Trophoblast cell (in vitro differentiated cells and primary cell): ENCODE measurements around the gene FSCN2.

Source experiments
- DNase-seq, 2 donors: peaks; one replicate each; pipeline ENCODE4 v3.0.0-alpha.2; 2016
- H2AFZ ChIP-seq: 2 replicates; pipeline ENCODE4 v1.6.1; 2013; ENCODE audit warnings: low read length, moderate library complexity, mild to moderate bottlenecking; ENCODE audit not compliant: insufficient read depth, poor library complexity
- H2AK5ac ChIP-seq: 2 replicates; pipeline ENCODE4 v1.6.1; 2013; ENCODE audit warnings: mild to moderate bottlenecking, low read length
- H2BK120ac ChIP-seq: 2 replicates; pipeline ENCODE4 v1.6.1; 2013; ENCODE audit warnings: low read length, mild to moderate bottlenecking, moderate library complexity; ENCODE audit not compliant: insufficient read depth, poor library complexity
- H2BK12ac ChIP-seq: 2 replicates; pipeline ENCODE4 v1.6.1; 2013; ENCODE audit warnings: mild to moderate bottlenecking, low read length, moderate library complexity
- H2BK5ac ChIP-seq: 2 replicates; pipeline ENCODE4 v1.6.1; 2013; ENCODE audit warnings: low read length, low read depth, moderate library complexity, mild to moderate bottlenecking; ENCODE audit not compliant: poor library complexity
- H3K14ac ChIP-seq: 2 replicates; pipeline ENCODE4 v1.6.1; 2013; ENCODE audit warnings: mild to moderate bottlenecking, low read length
- H3K18ac ChIP-seq: 2 replicates; pipeline ENCODE4 v1.6.1; 2013; ENCODE audit warnings: mild to moderate bottlenecking, low read length
- H3K23ac ChIP-seq: 2 replicates; pipeline ENCODE4 v1.6.1; 2013; ENCODE audit warnings: low read length
- H3K27ac ChIP-seq: 2 replicates; pipeline ENCODE4 v1.5.1; 2013; ENCODE audit warnings: low read depth, mild to moderate bottlenecking, inconsistent platforms, low read length, moderate library complexity
- H3K27me3 ChIP-seq: 2 replicates; pipeline ENCODE4 v1.6.1; 2013; ENCODE audit warnings: inconsistent platforms, mild to moderate bottlenecking, low read length, moderate library complexity; ENCODE audit not compliant: insufficient read depth
- H3K36me3 ChIP-seq, 2 experiments: 1 replicate in 1 of 2; 2 replicates in 1 of 2; pipeline ENCODE4 v1.6.1; 2013; ENCODE audit warnings: low read length in 2 of 2, mild to moderate bottlenecking in 2 of 2, moderate library complexity in 1 of 2; ENCODE audit not compliant: insufficient read depth in 2 of 2, control insufficient read depth in 1 of 2
- H3K4ac ChIP-seq: 2 replicates; pipeline ENCODE4 v1.6.1; 2013; ENCODE audit warnings: low read depth, mild to moderate bottlenecking, low read length, moderate library complexity
- H3K4me1 ChIP-seq, 2 experiments: 1 replicate in 1 of 2; 2 replicates in 1 of 2; pipeline ENCODE4 v1.6.1; 2013; ENCODE audit warnings: low read length in 2 of 2, mild to moderate bottlenecking in 2 of 2, moderate library complexity in 1 of 2; ENCODE audit not compliant: insufficient read depth in 2 of 2, control insufficient read depth in 1 of 2
- H3K4me2 ChIP-seq: 2 replicates; pipeline ENCODE4 v1.6.1; 2013; ENCODE audit warnings: inconsistent platforms, mild to moderate bottlenecking, low read length, moderate library complexity
- H3K4me3 ChIP-seq: 2 replicates; pipeline ENCODE4 v1.5.1; 2013; ENCODE audit warnings: mild to moderate bottlenecking, low read depth, low read length, inconsistent platforms
- H3K79me1 ChIP-seq: one replicate; pipeline ENCODE4 v1.6.1; 2013; ENCODE audit warnings: low read length
- H3K79me2 ChIP-seq: 2 replicates; pipeline ENCODE4 v1.6.1; 2013; ENCODE audit warnings: low read length, mild to moderate bottlenecking; ENCODE audit not compliant: control insufficient read depth, insufficient read depth, poor library complexity
- H3K9ac ChIP-seq: 2 replicates; pipeline ENCODE4 v1.6.1; 2013; ENCODE audit warnings: mild to moderate bottlenecking, low read length
- H3K9me3 ChIP-seq: 2 replicates; pipeline ENCODE4 v1.6.1; 2013; ENCODE audit warnings: low read depth, mild to moderate bottlenecking, control low read depth, inconsistent platforms, low read length; ENCODE audit not compliant: insufficient read depth
- H4K12ac ChIP-seq: 2 replicates; pipeline ENCODE4 v1.6.1; 2013; ENCODE audit warnings: low read depth, mild to moderate bottlenecking, low read length, moderate library complexity
- H4K8ac ChIP-seq: 2 replicates; pipeline ENCODE4 v1.6.1; 2013; ENCODE audit warnings: low read depth, mild to moderate bottlenecking, low read length, moderate library complexity
- H4K91ac ChIP-seq: one replicate; pipeline ENCODE4 v1.6.1; 2013; ENCODE audit warnings: low read depth, mild to moderate bottlenecking, low read length, moderate library complexity
- WGBS: extraction: QIAGEN DNeasy Blood & Tissue Kit; methylation state at CpG from one replicate; pipeline ENCODE4 v1.1.7; 2013; ENCODE audit warnings: missing lambda C conversion rate; ENCODE audit not compliant: insufficient read length, insufficient coverage; ENCODE audit errors: extremely low coverage; 5-methylcytosine and 5-hydroxymethylcytosine counted together

The FSCN2 gene

GRCh38 chr17:81481073-81481799 lies 46.9 kb upstream of the FSCN2 start:
- H4K91ac ChIP-seq: no peak overlapping the region
- no peak overlapping the region for H3K23ac ChIP-seq
- no peak overlapping the region for H2BK5ac ChIP-seq
- peak overlapping the region; percentile 38 for H3K4me2 ChIP-seq
- no peak overlapping the region for H4K8ac ChIP-seq
- H3K27ac ChIP-seq: no peak overlapping the region
- no peak overlapping the region for H3K4ac ChIP-seq
- H3K4me3 ChIP-seq: no peak overlapping the region
- no peak overlapping the region for H2BK12ac ChIP-seq
- H3K4me1 ChIP-seq: peaks cover 4 to 9% of the 10 kb centered on the region in 2 experiments
- no peak overlapping the region for H2AK5ac ChIP-seq
- no peak overlapping the region for H4K12ac ChIP-seq
- H3K79me1 ChIP-seq: no peaks in the 10 kb centered on the region
- H3K14ac ChIP-seq: no peak overlapping the region
- peak in 1 of 2 donors; percentile 23 for DNase-seq
- no peak overlapping the region for H3K18ac ChIP-seq
- no peak overlapping the region for H3K9ac ChIP-seq
- no peaks in the 10 kb centered on the region for H3K36me3 ChIP-seq
- peaks cover 1% of the 10 kb centered on the region for H3K79me2 ChIP-seq
- H2AFZ ChIP-seq: no peak overlapping the region
- H3K9me3 ChIP-seq: peaks cover 17% of the 10 kb centered on the region
- no CpG with 5 or more reads among the region's 94 CpGs for WGBS
- H3K27me3 ChIP-seq: peaks cover 25% of the 10 kb centered on the region
- no peak overlapping the region for H2BK120ac ChIP-seq

GRCh38 chr17:81481815-81482505 lies 46.2 kb upstream of the FSCN2 start:
- Histone ChIP-seq H3K9ac (no peak overlapping the region), H3K14ac (no peak overlapping the region), H4K8ac (no peak overlapping the region), H4K12ac (no peak overlapping the region), H4K91ac (no peak overlapping the region), H2AFZ (no peak overlapping the region), H3K9me3 (peaks cover 15% of the 10 kb centered on the region), H2BK12ac (no peak overlapping the region), H3K4ac (no peak overlapping the region), H2BK120ac (no peak overlapping the region), H3K27me3 (peaks cover 25% of the 10 kb centered on the region), H3K4me2 (peak overlapping the region; percentile 38), H3K4me1 (peaks cover 4 to 9% of the 10 kb centered on the region in 2 experiments), H3K27ac (no peak overlapping the region), H3K36me3 (no peaks in the 10 kb centered on the region), H3K4me3 (no peak overlapping the region), H3K79me1 (no peaks in the 10 kb centered on the region), H2BK5ac (no peak overlapping the region), H3K23ac (no peak overlapping the region), H2AK5ac (no peak overlapping the region), H3K18ac (no peak overlapping the region), H3K79me2 (peaks cover 1% of the 10 kb centered on the region)
- DNase-seq: no peak
- WGBS: no CpG with 5 or more reads among the region's 18 CpGs

GRCh38 chr17:81482673-81483072 lies 45.5 kb upstream of the FSCN2 start:
- H2AFZ ChIP-seq: no peak overlapping the region
- no CpG with 5 or more reads among the region's 11 CpGs for WGBS
- no peak overlapping the region for H4K91ac ChIP-seq
- H3K27me3 ChIP-seq: peaks cover 25% of the 10 kb centered on the region
- H3K36me3 ChIP-seq: no peaks in the 10 kb centered on the region
- H3K4ac ChIP-seq: no peak overlapping the region
- H3K14ac ChIP-seq: no peak overlapping the region
- H3K4me1 ChIP-seq: peaks cover 8 to 13% of the 10 kb centered on the region in 2 experiments
- peaks cover 4% of the 10 kb centered on the region for H3K79me2 ChIP-seq
- no peak overlapping the region for H3K23ac ChIP-seq
- no peak overlapping the region for H2BK5ac ChIP-seq
- H3K4me3 ChIP-seq: no peak overlapping the region
- H4K8ac ChIP-seq: no peak overlapping the region
- H2AK5ac ChIP-seq: no peak overlapping the region
- H3K79me1 ChIP-seq: peaks cover 3% of the 10 kb centered on the region
- no peak overlapping the region for H2BK12ac ChIP-seq
- no peak for DNase-seq
- H3K27ac ChIP-seq: no peak overlapping the region
- no peak overlapping the region for H3K18ac ChIP-seq
- peaks cover 17% of the 10 kb centered on the region for H3K9me3 ChIP-seq
- no peak overlapping the region for H3K9ac ChIP-seq
- H3K4me2 ChIP-seq: no peak overlapping the region
- no peak overlapping the region for H2BK120ac ChIP-seq
- no peak overlapping the region for H4K12ac ChIP-seq

GRCh38 chr17:81483085-81483861 lies 44.9 kb upstream of the FSCN2 start:
- WGBS: no CpG with 5 or more reads among the region's 29 CpGs

More at GRCh38 chr17:81483085-81483861, 44.9 kb upstream of the FSCN2 start:
- H4K91ac ChIP-seq: no peak overlapping the region
- H3K18ac ChIP-seq: no peak overlapping the region
- no peak overlapping the region for H3K27ac ChIP-seq
- no peak overlapping the region for H2BK5ac ChIP-seq
- H2BK12ac ChIP-seq: no peak overlapping the region
- H3K4me2 ChIP-seq: peak overlapping the region; percentile 96
- H2AK5ac ChIP-seq: no peak overlapping the region
- peaks cover 17% of the 10 kb centered on the region for H3K9me3 ChIP-seq
- peaks cover 25% of the 10 kb centered on the region for H3K27me3 ChIP-seq
- no peak overlapping the region for H4K8ac ChIP-seq
- peaks cover 7% of the 10 kb centered on the region for H3K79me1 ChIP-seq
- peaks cover 11 to 18% of the 10 kb centered on the region in 2 experiments for H3K4me1 ChIP-seq
- H3K4me3 ChIP-seq: no peak overlapping the region
- no peak overlapping the region for H3K23ac ChIP-seq
- H4K12ac ChIP-seq: no peak overlapping the region
- no peak for DNase-seq
- H3K9ac ChIP-seq: no peak overlapping the region
- H3K79me2 ChIP-seq: peaks cover 5% of the 10 kb centered on the region
- H2BK120ac ChIP-seq: no peak overlapping the region
- H3K36me3 ChIP-seq: no peaks in the 10 kb centered on the region
- H3K4ac ChIP-seq: no peak overlapping the region
- no peak overlapping the region for H3K14ac ChIP-seq
- no peak overlapping the region for H2AFZ ChIP-seq
